Measurements from ENCODE around the gene ATP10B. TPM values are rescaled to one million over a fixed set of nuclear protein-coding genes. Genes with fewer than 3 reads are reported as not detected.

The ATP10B gene
- total RNA-seq, 1 donor from 2014 or later, result not detected

GRCh38 chr5:160749682-160750081 lies 102.3 kb downstream of the ATP10B start:
- TF ChIP-seq CTCF (IDR thresholded peaks at IDR 0.05; ENCODE audit: borderline replicate concordance), result no peak
- H3K4me1 ChIP-seq, result peaks cover 2% of the 10 kb centered on the region
- no peaks in the 10 kb centered on the region for H3K9me3 ChIP-seq (replicated peaks)
- H3K27me3 ChIP-seq (ENCODE audit: low read depth), result no peaks in the 10 kb centered on the region
- no peak overlapping the region for H3K27ac ChIP-seq (replicated peaks)
- no peak for DNase-seq
- no peaks in the 10 kb centered on the region for H3K36me3 ChIP-seq
- intact Hi-C loops (cut with micrococcal nuclease), result no loop called here
- no peak overlapping the region for H3K4me3 ChIP-seq

GRCh38 chr5:160749026-160749425 lies 103.0 kb downstream of the ATP10B start:
- no peak for TF ChIP-seq CTCF (IDR thresholded peaks at IDR 0.05; ENCODE audit: borderline replicate concordance)
- Histone ChIP-seq H3K4me3 (no peak overlapping the region), H3K36me3 (no peaks in the 10 kb centered on the region), H3K4me1 (peaks cover 2% of the 10 kb centered on the region), H3K9me3 (replicated peaks) (no peaks in the 10 kb centered on the region), H3K27ac (replicated peaks) (no peak overlapping the region), H3K27me3 (ENCODE audit: low read depth) (no peaks in the 10 kb centered on the region)
- intact Hi-C loops (cut with micrococcal nuclease), result no loop called here
- DNase-seq, result no peak

- Histone ChIP-seq H3K27me3 (ENCODE audit: low read depth) (no peaks in the 10 kb centered on the region), H3K4me3 (no peak overlapping the region), H3K9me3 (replicated peaks) (no peaks in the 10 kb centered on the region), H3K27ac (replicated peaks) (no peak overlapping the region), H3K4me1 (peaks cover 2% of the 10 kb centered on the region), H3K36me3 (no peaks in the 10 kb centered on the region)
- DNase-seq, result no peak
- intact Hi-C loops (cut with micrococcal nuclease), result no loop called here
- TF ChIP-seq CTCF (IDR thresholded peaks at IDR 0.05; ENCODE audit: borderline replicate concordance), result no peak
Observed at GRCh38 chr5:160747987-160748386, 104.0 kb downstream of the ATP10B start.

GRCh38 chr5:160747559-160747958 lies 104.5 kb downstream of the ATP10B start:
- DNase-seq, result no peak
- TF ChIP-seq CTCF (IDR thresholded peaks at IDR 0.05; ENCODE audit: borderline replicate concordance), result no peak
- Histone ChIP-seq H3K9me3 (replicated peaks) (no peaks in the 10 kb centered on the region), H3K4me1 (peaks cover 2% of the 10 kb centered on the region), H3K27me3 (ENCODE audit: low read depth) (no peaks in the 10 kb centered on the region), H3K27ac (replicated peaks) (no peak overlapping the region), H3K36me3 (no peaks in the 10 kb centered on the region), H3K4me3 (no peak overlapping the region)
- intact Hi-C loops (cut with micrococcal nuclease), result no loop called here

- no peak overlapping the region for H3K4me3 ChIP-seq
- TF ChIP-seq CTCF (IDR thresholded peaks at IDR 0.05; ENCODE audit: borderline replicate concordance), result no peak
- no peak for DNase-seq
- no peaks in the 10 kb centered on the region for H3K36me3 ChIP-seq
- peaks cover 2% of the 10 kb centered on the region for H3K4me1 ChIP-seq
- intact Hi-C loops (cut with micrococcal nuclease), result no loop called here
- no peaks in the 10 kb centered on the region for H3K9me3 ChIP-seq (replicated peaks)
- no peaks in the 10 kb centered on the region for H3K27me3 ChIP-seq (ENCODE audit: low read depth)
- no peak overlapping the region for H3K27ac ChIP-seq (replicated peaks)
Observed at GRCh38 chr5:160744268-160745101, 107.5 kb downstream of the ATP10B start.
